Left ventricle myocardium inferior (tissue), 1 donor: ENCODE data around the gene SPATA25. TPM values are rescaled to one million over a fixed set of nuclear protein-coding genes. Genes with fewer than 3 reads are reported as not detected.
A peak's percentile ranks its signal among the peaks of the same experiment; 100 is the strongest.

Source experiments
- DNase-seq: peaks from one replicate; pipeline ENCODE4 v3.0.0-alpha.2; 2020
- H3K27ac ChIP-seq: fragments of 200-600 bp; replicated peaks from 2 replicates; pipeline ENCODE4 v1.8.0; 2021
- H3K27me3 ChIP-seq: fragments of 200-600 bp; 2 replicates; pipeline ENCODE4 v1.8.0; 2021; ENCODE audit warnings: low read depth
- H3K36me3 ChIP-seq: fragments of 200-600 bp; 2 replicates; pipeline ENCODE4 v1.8.0; 2021
- H3K4me1 ChIP-seq: fragments of 200-600 bp; 2 replicates; pipeline ENCODE4 v1.8.0; 2021
- H3K4me3 ChIP-seq: fragments of 200-600 bp; 2 replicates; pipeline ENCODE4 v1.8.0; 2021; ENCODE audit warnings: mild to moderate bottlenecking, moderate library complexity
- H3K9me3 ChIP-seq: fragments of 200-600 bp; replicated peaks from 2 replicates; pipeline ENCODE4 v1.8.0; 2021
- intact Hi-C: fragments of 100-400 bp; cut with micrococcal nuclease; formaldehyde crosslinking; loops from one replicate; pipeline ENCODE4 v1.11.0; 2022
- total RNA-seq: library from RNA; stranded (reverse); fragmentation: NEBNext Ultra II Directional; extraction: Animal tissue kit (Norgen Biotek cat#: 25700); gene quantifications from one replicate; pipeline ENCODE4 v1.2.1, GENCODE V29; 2021
- TF ChIP-seq, protein P1 (sequence below): fragments of 200-600 bp; IDR thresholded peaks from 2 replicates; pipeline ENCODE4 v1.8.0; 2021; ENCODE audit warnings: antibody characterized with exemption, mild to moderate bottlenecking, borderline replicate concordance
- donor health status: DM: no; HTN: yes; CAD: no; lungs with severe emphysema.

SPATA25 gene
- total RNA-seq, 1 donor from 2014 or later, result 2.4 TPM

DNA sequence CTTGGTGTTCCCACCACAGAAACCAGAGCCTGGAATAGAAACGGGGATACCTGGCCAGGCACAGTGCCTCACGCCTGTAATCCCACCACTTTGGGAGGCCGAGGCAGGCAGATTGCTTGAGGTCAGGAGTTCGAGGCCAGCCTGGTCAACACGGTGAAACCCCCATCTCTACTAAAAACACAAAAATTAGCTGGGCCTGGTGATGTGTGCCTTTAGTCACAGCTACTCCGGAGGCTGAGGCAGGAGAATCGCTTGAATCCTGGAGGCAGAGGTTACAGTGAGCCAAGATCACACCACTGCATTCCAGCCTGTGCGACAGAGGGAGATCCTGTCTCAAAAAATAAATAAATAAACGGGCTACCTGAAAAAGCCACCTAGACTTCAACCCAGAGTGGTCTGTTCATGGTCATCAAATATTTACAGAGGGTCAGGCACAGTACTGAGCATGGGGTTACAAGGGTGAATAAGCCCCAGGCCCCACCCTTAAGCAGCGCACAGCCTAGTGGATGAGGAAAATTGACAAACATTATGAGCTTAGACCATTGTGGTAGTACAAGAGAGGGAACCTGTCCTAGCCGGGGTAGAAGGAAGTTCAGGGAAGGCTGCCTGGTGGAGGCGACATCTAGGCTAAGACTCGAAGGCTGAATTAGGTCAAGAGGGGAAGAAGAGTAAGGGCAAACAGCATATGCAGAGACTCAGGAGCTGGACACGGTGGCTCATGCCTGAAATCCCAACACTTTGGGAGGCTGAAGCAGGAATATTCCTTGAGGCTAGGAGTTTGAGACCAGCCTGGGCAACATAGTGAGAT is 39.9 kb upstream of the SPATA25 start:
- no peaks in the 10 kb centered on the region for H3K9me3 ChIP-seq
- no peak overlapping the region for H3K27ac ChIP-seq
- TF ChIP-seq, protein P1, sequence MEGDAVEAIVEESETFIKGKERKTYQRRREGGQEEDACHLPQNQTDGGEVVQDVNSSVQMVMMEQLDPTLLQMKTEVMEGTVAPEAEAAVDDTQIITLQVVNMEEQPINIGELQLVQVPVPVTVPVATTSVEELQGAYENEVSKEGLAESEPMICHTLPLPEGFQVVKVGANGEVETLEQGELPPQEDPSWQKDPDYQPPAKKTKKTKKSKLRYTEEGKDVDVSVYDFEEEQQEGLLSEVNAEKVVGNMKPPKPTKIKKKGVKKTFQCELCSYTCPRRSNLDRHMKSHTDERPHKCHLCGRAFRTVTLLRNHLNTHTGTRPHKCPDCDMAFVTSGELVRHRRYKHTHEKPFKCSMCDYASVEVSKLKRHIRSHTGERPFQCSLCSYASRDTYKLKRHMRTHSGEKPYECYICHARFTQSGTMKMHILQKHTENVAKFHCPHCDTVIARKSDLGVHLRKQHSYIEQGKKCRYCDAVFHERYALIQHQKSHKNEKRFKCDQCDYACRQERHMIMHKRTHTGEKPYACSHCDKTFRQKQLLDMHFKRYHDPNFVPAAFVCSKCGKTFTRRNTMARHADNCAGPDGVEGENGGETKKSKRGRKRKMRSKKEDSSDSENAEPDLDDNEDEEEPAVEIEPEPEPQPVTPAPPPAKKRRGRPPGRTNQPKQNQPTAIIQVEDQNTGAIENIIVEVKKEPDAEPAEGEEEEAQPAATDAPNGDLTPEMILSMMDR, result no peak
- H3K4me1 ChIP-seq, result peaks cover 30% of the 10 kb centered on the region
- DNase-seq, result no peak
- no peaks in the 10 kb centered on the region for H3K27me3 ChIP-seq
- no peak overlapping the region for H3K4me3 ChIP-seq
- no peaks in the 10 kb centered on the region for H3K36me3 ChIP-seq
- intact Hi-C loops, result no loop called here

GRCh38 chr20:45926731-45927070 is 39.3 kb upstream of the SPATA25 start:
- Histone ChIP-seq H3K27ac (no peak overlapping the region), H3K4me3 (no peak overlapping the region), H3K4me1 (peaks cover 36% of the 10 kb centered on the region), H3K27me3 (no peaks in the 10 kb centered on the region), H3K36me3 (no peaks in the 10 kb centered on the region), H3K9me3 (no peaks in the 10 kb centered on the region)
- DNase-seq, result no peak
- intact Hi-C loops, result no loop called here
- TF ChIP-seq, protein P1, result no peak

DNA sequence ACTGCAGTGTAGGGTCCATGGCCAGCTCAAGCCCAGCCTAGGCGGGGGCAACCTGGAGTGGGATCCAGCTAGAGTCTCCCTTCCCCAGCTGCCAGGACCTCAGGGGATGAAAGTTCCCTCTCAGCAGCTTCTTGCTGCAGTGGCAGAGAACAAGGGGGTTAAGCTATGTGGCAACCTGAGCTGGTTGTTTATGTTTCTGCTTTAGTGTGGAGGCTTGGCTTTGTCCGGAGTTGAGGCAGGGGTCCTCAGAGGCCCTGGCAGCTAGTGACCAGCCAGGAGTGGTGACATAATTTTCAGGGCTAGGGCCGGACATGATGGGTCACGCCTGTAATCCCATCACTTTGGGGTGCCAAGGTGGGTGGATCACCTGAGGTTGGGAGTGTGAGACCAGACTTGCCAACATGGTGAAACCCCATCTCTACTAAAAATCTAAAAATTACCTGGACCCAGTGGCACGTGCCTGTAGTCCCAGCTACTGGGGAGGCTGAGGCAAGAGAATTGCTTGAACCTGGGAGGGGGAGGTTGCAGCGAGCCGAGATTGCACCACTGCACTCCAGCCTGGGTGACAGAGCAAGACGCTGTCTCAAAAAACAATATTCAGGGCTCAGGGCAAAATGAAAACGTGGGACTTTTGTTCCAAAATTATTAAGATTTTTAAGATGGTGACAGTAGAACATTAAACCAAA is 38.5 kb upstream of the SPATA25 start:
- TF ChIP-seq, protein P1, result no peak
- intact Hi-C loops, result no loop called here
- no peak for DNase-seq
- Histone ChIP-seq H3K4me3 (no peak overlapping the region), H3K9me3 (no peaks in the 10 kb centered on the region), H3K27ac (peak overlapping the region; percentile 86), H3K27me3 (no peaks in the 10 kb centered on the region), H3K4me1 (peaks cover 43% of the 10 kb centered on the region), H3K36me3 (no peaks in the 10 kb centered on the region)

- Histone ChIP-seq H3K4me3 (peak overlapping the region; percentile 16), H3K27me3 (no peaks in the 10 kb centered on the region), H3K27ac (peak overlapping the region; percentile 86), H3K9me3 (no peaks in the 10 kb centered on the region), H3K36me3 (no peaks in the 10 kb centered on the region), H3K4me1 (peaks cover 57% of the 10 kb centered on the region)
- intact Hi-C loops, result no loop called here
- DNase-seq, result peak; percentile 50
- TF ChIP-seq, protein P1, result no peak
These were observed 37.2 kb upstream of the SPATA25 start for GRCh38 chr20:45924391-45925261.
